DND-41 (cell line): Measurements from ENCODE around the gene ITGA2B.

Source experiments
- EZH2 ChIP-seq: IDR thresholded peaks from 3 replicates; pipeline ENCODE4 v1.6.1; 2012; ENCODE audit warnings: borderline replicate concordance, low read depth, mild to moderate bottlenecking, moderate library complexity, low read length, inconsistent platforms; ENCODE audit not compliant: severe bottlenecking
- TF ChIP-seq, protein P1 (sequence below): IDR thresholded peaks from 2 replicates; pipeline ENCODE4 v1.5.1; 2012; ENCODE audit warnings: borderline replicate concordance, low read length, moderate library complexity, mild to moderate bottlenecking; ENCODE audit not compliant: poor library complexity, severe bottlenecking; ENCODE audit errors: extremely low read depth

DNA sequence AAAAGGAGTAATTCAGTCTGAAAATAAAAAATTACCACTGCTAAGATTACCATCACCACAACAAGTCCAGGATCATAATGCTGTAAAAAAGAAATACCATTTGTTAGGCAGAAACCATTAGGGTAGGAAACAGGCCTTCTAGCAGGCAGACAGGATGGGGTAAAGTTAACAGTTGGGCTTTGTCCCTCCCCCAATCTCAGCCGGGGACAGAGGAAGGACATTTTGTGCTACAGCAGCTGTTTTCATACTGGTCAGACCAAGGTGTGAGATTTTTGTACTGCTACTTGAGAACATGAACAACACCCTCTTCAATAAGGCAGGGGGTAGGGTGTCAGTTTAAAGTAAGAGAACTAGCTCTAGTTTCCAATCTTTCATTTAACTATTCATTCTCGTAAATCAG is 49.2 kb upstream of the ITGA2B start:
- TF ChIP-seq, protein P1, sequence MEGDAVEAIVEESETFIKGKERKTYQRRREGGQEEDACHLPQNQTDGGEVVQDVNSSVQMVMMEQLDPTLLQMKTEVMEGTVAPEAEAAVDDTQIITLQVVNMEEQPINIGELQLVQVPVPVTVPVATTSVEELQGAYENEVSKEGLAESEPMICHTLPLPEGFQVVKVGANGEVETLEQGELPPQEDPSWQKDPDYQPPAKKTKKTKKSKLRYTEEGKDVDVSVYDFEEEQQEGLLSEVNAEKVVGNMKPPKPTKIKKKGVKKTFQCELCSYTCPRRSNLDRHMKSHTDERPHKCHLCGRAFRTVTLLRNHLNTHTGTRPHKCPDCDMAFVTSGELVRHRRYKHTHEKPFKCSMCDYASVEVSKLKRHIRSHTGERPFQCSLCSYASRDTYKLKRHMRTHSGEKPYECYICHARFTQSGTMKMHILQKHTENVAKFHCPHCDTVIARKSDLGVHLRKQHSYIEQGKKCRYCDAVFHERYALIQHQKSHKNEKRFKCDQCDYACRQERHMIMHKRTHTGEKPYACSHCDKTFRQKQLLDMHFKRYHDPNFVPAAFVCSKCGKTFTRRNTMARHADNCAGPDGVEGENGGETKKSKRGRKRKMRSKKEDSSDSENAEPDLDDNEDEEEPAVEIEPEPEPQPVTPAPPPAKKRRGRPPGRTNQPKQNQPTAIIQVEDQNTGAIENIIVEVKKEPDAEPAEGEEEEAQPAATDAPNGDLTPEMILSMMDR, result no peak
- TF ChIP-seq EZH2, result no peak
